GM12878 (cell line): Measurements from ENCODE around the gene RPS10. TPM values are rescaled to one million over a fixed set of nuclear protein-coding genes. Genes with fewer than 3 reads are reported as not detected.

ENCODE experiments used
- ATF3 ChIP-seq: IDR thresholded peaks from 2 replicates; pipeline ENCODE4 v1.6.1; 2011; ENCODE audit warnings: low read depth, mild to moderate bottlenecking, low read length, moderate library complexity, borderline replicate concordance; ENCODE audit errors: extremely low read depth
- ATF7 ChIP-seq: fragments of 450-650 bp; IDR thresholded peaks from 2 replicates; pipeline ENCODE4 v1.6.1; 2016; ENCODE audit warnings: low read depth, mild to moderate bottlenecking
- CHD2 ChIP-seq: IDR thresholded peaks from 2 replicates; pipeline ENCODE4 v1.6.1; 2011; ENCODE audit warnings: low read depth, low read length, improper control_type of control experiment, borderline replicate concordance
- IKZF1 ChIP-seq: fragments of 450-650 bp; conservative IDR thresholded peaks from 2 replicates; pipeline ENCODE4 v1.6.1; 2017; ENCODE audit warnings: antibody characterized with exemption, mild to moderate bottlenecking
- MLLT1 ChIP-seq: fragments of 450-650 bp; IDR thresholded peaks from 2 replicates; pipeline ENCODE4 v1.6.1; 2016; ENCODE audit warnings: mild to moderate bottlenecking
- MYC ChIP-seq: IDR thresholded peaks from 2 replicates; pipeline ENCODE4 v1.6.1; 2011; ENCODE audit warnings: mild to moderate bottlenecking, low read length, moderate library complexity, inconsistent platforms; ENCODE audit not compliant: insufficient read depth, insufficient replicate concordance, insufficient read length, severe bottlenecking
- PKNOX1 ChIP-seq: fragments of 450-650 bp; IDR thresholded peaks from 2 replicates; pipeline ENCODE4 v1.6.1; 2016; ENCODE audit warnings: mild to moderate bottlenecking
- PML ChIP-seq: IDR thresholded peaks from 2 replicates; pipeline ENCODE4 v1.6.1; 2012; ENCODE audit warnings: low read length, inconsistent platforms
- RAD21 ChIP-seq: IDR thresholded peaks from 2 replicates; pipeline ENCODE4 v1.6.1; 2011; ENCODE audit warnings: mild to moderate bottlenecking, low read depth, low read length, moderate library complexity; ENCODE audit not compliant: insufficient read depth
- TCF12 ChIP-seq: IDR thresholded peaks from 2 replicates; pipeline ENCODE4 v1.6.1; 2011; ENCODE audit warnings: low read depth, mild to moderate bottlenecking, low read length
- ZBTB11 ChIP-seq: fragments of 450-650 bp; formaldehyde crosslinking; IDR thresholded peaks from 2 replicates; pipeline ENCODE4 v1.5.0; 2022; ENCODE audit warnings: mild to moderate bottlenecking, missing genetic modification characterization
- polyA plus RNA-seq, 11 experiments: library from polyadenylated mRNA; depleted of rRNA in 4 of 11; unstranded in 6 of 11; stranded (reverse) in 5 of 11; fragments of >200 nt; fragmentation: Nextera tagmentation in 4 of 11; fragmentation: Illumina TruSeq in 1 of 11; extraction: Ambion mirVana in 4 of 11; extraction: Trizol in 1 of 11; gene quantifications; 1 replicate in 1 of 11; 2 replicates in 10 of 11; pipeline versions ENCODE4 v1.2.1 to v1.2.3, GENCODE V29; 2011 to 2016; ENCODE audit warnings: inconsistent platforms in 2 of 11, missing spikeins in 2 of 11, low read depth in 1 of 11
- total RNA-seq, 4 experiments: library from RNA; depleted of rRNA in 3 of 4; stranded (reverse); fragments of >200 nt in 3 of 4; fragmentation: Illumina TruSeq in 1 of 4; extraction: Trizol in 1 of 4; gene quantifications; 2 replicates each; pipeline versions ENCODE4 v1.2.1 to v1.2.3, GENCODE V29; 2013 to 2021

RPS10 gene
- total and polyA plus RNA-seq, 10 of the 15 experiments (the other 5 are each of a cell fraction or from before 2014, with no cell fraction given): 1,546 to 3,970 (median 2,813) TPM

GRCh38 chr6:34414999-34415858 lies 10.6 kb downstream of the RPS10 start (continued):
- TF ChIP-seq ZBTB11 (CRISPR knock-in tag) (no peak), RAD21 (peak; percentile 74), PKNOX1 (peak; percentile 38; the same call in 1 of the 2 replicates), PML (no peak), CHD2 (no peak), ATF3 (no peak), MLLT1 (0 out of 2 replicates have a peak, but pooled peaks have one; percentile 17), IKZF1 (no peak), TCF12 (no peak), ATF7 (peak; percentile 14; the same call in 1 of the 2 replicates), MYC (no peak)
